Naive B cell (primary cell): ENCODE measurements around the gene ABCA5. TPM values are rescaled to one million over a fixed set of nuclear protein-coding genes. Genes with fewer than 3 reads are reported as not detected.
A peak's percentile ranks its signal among the peaks of the same experiment; 100 is the strongest.

Experiments
- ATAC-seq, 2 donors: fragments of 150-1000 bp; cut with Tn5 transposase; 2 replicates each; pipeline ENCODE4 v1.10.0; 2021; ENCODE audit warnings: low read depth in 2 of 2, mild to moderate bottlenecking in 2 of 2, moderate library complexity in 2 of 2
- DNase-seq: peaks from one replicate; pipeline ENCODE4 v3.0.0; 2022
- H3K27ac Mint-ChIP-seq, 6 donors: one replicate each; pipeline ENCODE4 v1.8.0; 2020 to 2022; ENCODE audit warnings: mild to moderate bottlenecking in 6 of 6, mixed read lengths in 6 of 6, moderate library complexity in 5 of 6, inconsistent platforms in 2 of 6
- H3K27me3 Mint-ChIP-seq, 3 donors: one replicate each; pipeline ENCODE4 v1.8.0; 2021 to 2022; ENCODE audit warnings: mixed read lengths in 3 of 3, mild to moderate bottlenecking in 1 of 3
- H3K36me3 Mint-ChIP-seq, 2 donors: one replicate each; pipeline ENCODE4 v1.8.0; 2020 to 2022; ENCODE audit warnings: mixed read lengths in 2 of 2, inconsistent platforms in 1 of 2, mild to moderate bottlenecking in 1 of 2
- H3K4me1 Mint-ChIP-seq, 3 donors: one replicate each; pipeline ENCODE4 v1.8.0; 2020 to 2022; ENCODE audit warnings: mixed read lengths in 3 of 3, inconsistent platforms in 1 of 3, mild to moderate bottlenecking in 1 of 3, moderate library complexity in 1 of 3
- H3K4me3 Mint-ChIP-seq, 8 donors: one replicate each; pipeline ENCODE4 v1.8.0; 2020 to 2022; ENCODE audit warnings: mild to moderate bottlenecking in 8 of 8, mixed read lengths in 8 of 8, moderate library complexity in 8 of 8, inconsistent platforms in 2 of 8
- H3K9me3 Mint-ChIP-seq, 7 donors: one replicate each; pipeline ENCODE4 v1.8.0; 2020 to 2022; ENCODE audit warnings: mixed read lengths in 7 of 7, mild to moderate bottlenecking in 5 of 7, inconsistent platforms in 2 of 7, moderate library complexity in 1 of 7
- polyA plus RNA-seq, 6 donors: library from polyadenylated mRNA; unstranded; fragments of 300-500 nt; fragmentation: Illumina TruSeq; gene quantifications; one replicate each; pipeline ENCODE4 v1.2.3, GENCODE V29; 2021; ENCODE audit warnings: low read depth in 6 of 6

The ABCA5 gene
- polyA plus RNA-seq = 1 to 10 TPM; 2.7 to 6.9 (median 4.6) TPM

DNA sequence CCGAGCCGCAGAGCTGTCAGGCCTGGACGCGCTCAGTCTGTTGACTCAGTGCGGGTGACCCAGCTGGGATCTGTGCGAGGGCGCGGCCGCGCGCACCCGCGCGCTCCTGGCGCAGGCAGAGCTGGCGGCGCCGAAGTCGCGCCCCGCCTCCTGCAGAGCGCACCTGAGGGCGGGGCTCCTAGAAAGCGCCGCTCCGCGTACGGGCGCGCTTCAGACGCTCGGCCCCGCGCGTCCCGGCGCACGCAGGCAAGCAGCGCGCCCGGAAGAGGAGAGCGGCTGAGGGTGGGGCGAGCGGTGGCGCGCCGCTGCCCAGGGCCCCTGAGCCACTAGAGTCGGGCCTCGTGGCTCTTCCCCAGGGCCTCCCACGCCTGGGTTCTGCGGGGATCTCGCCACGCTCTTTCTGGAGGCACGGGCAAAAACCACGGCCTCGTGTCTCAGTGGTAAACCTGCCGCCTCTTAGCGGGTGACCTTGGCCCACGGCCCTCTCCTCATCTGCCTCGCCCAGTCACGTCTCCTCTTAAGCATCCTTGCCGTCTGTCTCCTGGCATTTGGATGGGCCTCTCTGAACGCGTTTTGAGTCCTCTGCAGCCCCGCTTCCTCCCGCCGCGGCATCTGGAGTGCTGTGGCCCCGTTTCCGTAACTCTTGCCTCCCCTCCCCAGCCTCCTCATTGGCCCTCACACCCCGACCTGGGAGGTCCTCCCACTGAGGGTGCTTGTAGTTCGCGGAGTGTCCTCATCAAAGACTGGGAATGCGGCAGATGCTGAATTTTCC, at the start of gene ABCA5:
ABCA5 (minus strand) TSS at position 74 of the 772 bp plus-strand sequence. CDS start 12,718 bp downstream, outside the sequence.
- H3K36me3 Mint-ChIP-seq = no peaks in the 10 kb centered on the region
- peak within 1 kb of the TSS; percentile 97 to 99 (median 98) for H3K27ac Mint-ChIP-seq
- ATAC-seq (peak; percentile 90 to 92), DNase-seq (peak; percentile 89)
- peak within 1 kb of the TSS; percentile 94 to 99 (median 97) for H3K4me3 Mint-ChIP-seq
- H3K9me3 Mint-ChIP-seq = no peaks in the 10 kb centered on the region
- H3K27me3 Mint-ChIP-seq = peaks cover 0 to 14% (median 8%) of the 10 kb centered on the region in 3 donors
- peaks cover 16 to 26% (median 25%) of the 10 kb centered on the region in 3 donors for H3K4me1 Mint-ChIP-seq

DNA sequence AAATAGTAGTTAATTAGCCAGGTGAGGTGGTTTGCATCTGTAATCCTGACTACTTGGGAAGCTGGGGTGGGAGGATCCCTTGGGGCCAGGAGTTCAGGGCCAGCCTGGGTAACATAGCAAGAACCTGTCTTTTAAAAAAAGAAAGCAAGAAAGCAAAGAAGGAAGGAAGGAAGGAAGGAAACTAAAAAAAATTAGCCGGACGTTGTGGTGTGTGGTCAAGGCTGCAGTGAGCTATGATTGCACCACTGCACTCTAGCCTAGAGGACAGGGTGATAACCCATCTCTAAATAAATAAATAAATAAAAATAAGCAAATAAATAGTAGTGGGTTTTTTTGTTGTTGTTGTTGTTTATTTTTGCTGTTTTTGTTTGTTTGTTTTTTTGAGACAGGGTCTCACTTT, 48.3 kb upstream of the ABCA5 start:
- peaks cover 0 to 11% (median 11%) of the 10 kb centered on the region in 3 donors for H3K27me3 Mint-ChIP-seq
- peak; percentile 7 for DNase-seq
- H3K27ac Mint-ChIP-seq = peak overlapping the region in 2 of 6 donors; percentile 64 to 82
- peaks cover 11 to 26% (median 12%) of the 10 kb centered on the region in 3 donors for H3K4me1 Mint-ChIP-seq
- H3K9me3 Mint-ChIP-seq = peaks cover 0 to 3% (median 0%) of the 10 kb centered on the region in 7 donors
- peak in 1 of 2 donors; percentile 20 for ATAC-seq
- no peaks in the 10 kb centered on the region for H3K36me3 Mint-ChIP-seq
- peak overlapping the region in 7 of 8 donors; percentile 23 to 86 (median 73) for H3K4me3 Mint-ChIP-seq

GRCh38 chr17:69373069-69373468, 46.1 kb upstream of the ABCA5 start:
- no peak overlapping the region for H3K4me3 Mint-ChIP-seq
- peaks cover 11 to 26% (median 12%) of the 10 kb centered on the region in 3 donors for H3K4me1 Mint-ChIP-seq
- H3K27me3 Mint-ChIP-seq = peaks cover 19 to 24% (median 21%) of the 10 kb centered on the region in 3 donors
- H3K36me3 Mint-ChIP-seq = no peaks in the 10 kb centered on the region
- peaks cover 0 to 3% (median 0%) of the 10 kb centered on the region in 7 donors for H3K9me3 Mint-ChIP-seq
- DNase-seq (no peak), ATAC-seq (no peak)
- no peak overlapping the region for H3K27ac Mint-ChIP-seq

DNA sequence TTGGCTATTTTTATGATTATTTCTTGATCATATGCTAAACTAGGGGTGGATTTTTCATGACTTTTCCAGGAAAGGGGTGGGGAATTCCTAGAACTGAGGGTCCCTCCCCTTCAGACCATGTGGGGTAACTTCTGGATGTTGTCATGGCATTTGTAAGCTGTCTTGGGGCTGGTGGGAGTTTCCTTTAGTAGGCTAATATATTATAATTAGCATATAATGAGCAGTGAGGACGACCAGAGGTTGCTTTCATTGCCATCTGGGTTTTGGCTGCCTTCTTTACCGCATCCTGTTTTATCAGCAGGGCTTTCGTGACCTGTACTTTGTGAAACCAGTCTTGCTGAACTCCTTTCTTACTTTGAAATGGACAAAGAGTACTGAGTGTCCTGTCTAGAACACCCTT, 40.4 kb upstream of the ABCA5 start:
- peaks cover 30 to 41% (median 37%) of the 10 kb centered on the region in 3 donors for H3K27me3 Mint-ChIP-seq
- DNase-seq = no peak
- no peak overlapping the region for H3K4me3 Mint-ChIP-seq
- peak overlapping the region in 1 of 6 donors; percentile 54 for H3K27ac Mint-ChIP-seq
- ATAC-seq = no peak
- H3K9me3 Mint-ChIP-seq = no peaks in the 10 kb centered on the region
- H3K36me3 Mint-ChIP-seq = no peaks in the 10 kb centered on the region
- peaks cover 0 to 9% (median 3%) of the 10 kb centered on the region in 3 donors for H3K4me1 Mint-ChIP-seq

- no peaks in the 10 kb centered on the region for H3K36me3 Mint-ChIP-seq
- no peak overlapping the region for H3K4me3 Mint-ChIP-seq
- ATAC-seq (no peak), DNase-seq (no peak)
- H3K9me3 Mint-ChIP-seq = no peaks in the 10 kb centered on the region
- H3K4me1 Mint-ChIP-seq = peaks cover 0 to 11% (median 3%) of the 10 kb centered on the region in 3 donors
- H3K27ac Mint-ChIP-seq = no peak overlapping the region
- H3K27me3 Mint-ChIP-seq = peaks cover 14 to 34% (median 32%) of the 10 kb centered on the region in 3 donors
Observed at GRCh38 chr17:69363488-69364210, 36.7 kb upstream of the ABCA5 start.

- Mint-ChIP-seq H3K27ac (no peak overlapping the region), H3K36me3 (no peaks in the 10 kb centered on the region), H3K4me1 (peaks cover 0 to 8% (median 0%) of the 10 kb centered on the region in 3 donors), H3K4me3 (no peak overlapping the region), H3K9me3 (no peaks in the 10 kb centered on the region), H3K27me3 (peaks cover 5 to 16% (median 12%) of the 10 kb centered on the region in 3 donors)
- DNase-seq (no peak), ATAC-seq (no peak)
Observed at GRCh38 chr17:69361156-69361555, 34.2 kb upstream of the ABCA5 start.

DNA sequence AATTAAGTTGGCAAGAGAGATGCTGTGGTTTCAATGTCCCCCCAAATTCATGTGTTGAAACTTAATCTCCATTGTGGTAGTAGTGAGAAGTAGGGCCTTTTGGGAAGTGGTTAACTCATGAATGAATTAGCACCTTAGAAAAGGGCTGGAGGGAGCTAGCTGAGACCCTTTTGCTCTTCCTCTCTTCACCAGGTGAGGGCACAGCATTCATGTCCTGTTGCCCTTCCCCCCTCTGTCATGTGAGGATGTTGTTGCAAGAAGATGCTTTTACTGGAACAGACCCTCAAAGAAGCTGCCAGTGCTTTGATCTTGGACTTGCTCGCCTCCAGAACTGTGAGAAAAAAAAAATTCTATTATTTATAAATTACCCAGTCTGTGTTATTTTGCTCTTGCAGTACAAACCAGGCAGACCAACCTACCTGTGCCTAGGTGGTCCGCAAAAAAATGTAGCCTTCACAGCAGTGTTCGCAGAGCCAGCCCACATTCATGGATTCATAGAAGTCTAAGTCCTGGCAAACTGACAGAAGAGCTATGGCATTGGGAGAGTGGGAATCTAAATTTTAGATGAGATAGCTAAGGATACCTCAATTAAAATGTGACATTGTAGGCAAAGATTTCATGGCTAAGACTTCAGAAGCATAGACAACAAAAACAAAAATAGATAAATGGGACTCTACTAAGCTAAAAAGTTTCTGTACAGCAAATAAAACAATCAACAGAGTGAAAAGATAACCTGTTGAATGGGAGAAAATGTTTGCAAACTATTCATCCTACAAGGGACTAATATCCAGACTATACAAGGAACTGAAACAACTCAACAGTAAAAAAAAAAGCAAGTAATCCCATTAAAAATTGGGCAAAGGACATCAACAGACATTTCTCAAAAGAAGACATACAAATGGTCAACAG, 32.0 kb upstream of the ABCA5 start:
- H3K9me3 Mint-ChIP-seq = no peaks in the 10 kb centered on the region

DNA sequence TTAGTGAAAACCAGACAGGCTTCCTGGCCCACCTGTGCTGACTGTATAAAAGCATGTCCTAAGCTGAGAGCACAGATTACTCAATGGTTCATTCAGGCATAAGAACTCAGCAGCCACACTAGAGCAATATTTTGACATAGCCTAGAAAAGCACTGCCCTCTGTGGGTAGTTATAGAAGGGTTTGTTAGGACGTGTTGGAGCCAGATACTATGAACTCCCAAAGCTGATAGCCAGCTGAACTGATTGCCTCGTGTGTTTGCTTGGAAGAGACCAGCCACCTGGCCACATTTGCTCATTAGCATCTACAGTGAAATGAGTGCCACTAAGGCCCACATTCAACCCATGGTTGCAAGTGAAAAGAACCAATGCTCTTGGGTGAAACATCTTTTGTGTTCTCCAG, 30.8 kb upstream of the ABCA5 start:
- Mint-ChIP-seq H3K36me3 (no peaks in the 10 kb centered on the region), H3K4me3 (no peak overlapping the region), H3K9me3 (no peaks in the 10 kb centered on the region), H3K27ac (no peak overlapping the region), H3K27me3 (peaks cover 11 to 22% (median 17%) of the 10 kb centered on the region in 3 donors), H3K4me1 (peaks cover 0 to 8% (median 0%) of the 10 kb centered on the region in 3 donors)
- DNase-seq (no peak), ATAC-seq (no peak)

More for the DNA sequence above, 32.0 kb upstream of the ABCA5 start:
- DNase-seq = no peak
- Mint-ChIP-seq H3K27me3 (peaks cover 10 to 22% (median 17%) of the 10 kb centered on the region in 3 donors), H3K4me1 (peaks cover 0 to 8% (median 0%) of the 10 kb centered on the region in 3 donors), H3K27ac (peak overlapping the region in 1 of 6 donors; percentile 61), H3K4me3 (no peak overlapping the region), H3K36me3 (no peaks in the 10 kb centered on the region)
- ATAC-seq = peak in 1 of 2 donors; percentile 45

DNA sequence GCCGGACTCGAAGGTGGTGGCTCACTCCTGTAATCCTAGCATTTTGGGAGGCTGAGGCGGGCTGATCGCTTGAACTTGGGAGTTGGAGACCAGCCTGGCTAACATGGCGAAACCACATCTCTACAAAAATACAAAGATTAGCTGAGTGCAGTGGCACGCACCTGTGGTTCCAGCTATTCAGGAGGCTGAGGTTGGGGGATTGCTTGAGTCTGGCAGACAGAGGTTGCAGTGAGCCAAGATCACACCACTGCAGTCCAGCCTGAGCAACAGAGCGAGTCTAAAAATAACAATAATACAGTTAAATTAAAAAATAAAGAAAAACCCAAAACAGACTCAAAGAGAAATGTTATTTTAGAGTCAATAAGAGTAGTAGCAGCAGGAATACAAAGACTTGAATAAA, 29.7 kb upstream of the ABCA5 start:
- DNase-seq (no peak), ATAC-seq (no peak)
- no peaks in the 10 kb centered on the region for H3K36me3 Mint-ChIP-seq
- H3K27ac Mint-ChIP-seq = no peak overlapping the region
- H3K27me3 Mint-ChIP-seq = peaks cover 11 to 20% (median 15%) of the 10 kb centered on the region in 3 donors
- H3K4me1 Mint-ChIP-seq = peaks cover 0 to 8% (median 0%) of the 10 kb centered on the region in 3 donors
- no peak overlapping the region for H3K4me3 Mint-ChIP-seq
- no peaks in the 10 kb centered on the region for H3K9me3 Mint-ChIP-seq

DNA sequence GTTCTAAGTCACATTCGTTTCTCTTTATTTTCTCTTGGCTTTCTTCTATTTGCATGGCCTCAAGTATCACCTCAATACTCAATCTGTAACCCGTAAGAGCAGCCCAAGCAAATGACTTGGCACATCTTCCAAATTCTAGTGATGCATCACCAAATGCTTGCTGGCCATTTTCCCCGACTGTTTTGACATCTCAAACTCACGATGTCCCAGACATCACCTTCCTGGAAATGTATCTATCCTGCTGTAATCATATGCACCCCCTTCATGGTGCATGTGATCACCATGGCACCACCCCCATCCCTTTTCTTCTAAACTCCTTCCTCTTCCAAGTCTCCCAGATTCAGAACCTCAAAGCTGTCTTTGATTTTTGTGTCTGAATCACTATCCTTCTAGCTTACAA, 24.0 kb upstream of the ABCA5 start:
- peaks cover 0 to 8% of the 10 kb centered on the region in 2 donors for H3K36me3 Mint-ChIP-seq
- H3K9me3 Mint-ChIP-seq = peaks cover 0 to 6% (median 0%) of the 10 kb centered on the region in 7 donors
- no peak for ATAC-seq
- no peak for DNase-seq
- no peak overlapping the region for H3K4me3 Mint-ChIP-seq
- H3K27me3 Mint-ChIP-seq = peaks cover 19 to 40% (median 35%) of the 10 kb centered on the region in 3 donors
- H3K27ac Mint-ChIP-seq = no peak overlapping the region
- no peaks in the 10 kb centered on the region for H3K4me1 Mint-ChIP-seq

DNA sequence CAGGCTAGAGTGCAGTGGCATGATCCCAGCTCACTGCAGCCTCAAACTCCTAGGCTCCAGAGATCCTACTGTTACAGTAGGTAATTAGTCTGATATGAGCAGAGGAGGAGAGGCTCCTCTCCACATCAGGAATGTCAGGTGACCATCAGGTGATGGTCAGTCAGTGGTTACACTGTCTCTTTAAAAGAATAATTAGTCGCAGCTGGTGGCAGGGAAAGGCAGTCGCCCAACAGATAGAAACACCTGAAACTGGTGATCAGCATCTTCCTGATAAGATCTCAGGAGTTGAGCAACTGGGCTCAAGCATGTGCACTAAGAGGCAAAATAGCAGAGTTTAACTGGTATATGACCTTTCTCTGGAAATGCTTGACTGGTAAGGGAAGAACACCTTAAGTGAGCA, 21.5 kb upstream of the ABCA5 start:
- Mint-ChIP-seq H3K4me1 (no peaks in the 10 kb centered on the region), H3K4me3 (no peak overlapping the region), H3K27ac (no peak overlapping the region), H3K9me3 (peaks cover 0 to 6% (median 0%) of the 10 kb centered on the region in 7 donors), H3K36me3 (peaks cover 0 to 8% of the 10 kb centered on the region in 2 donors), H3K27me3 (peaks cover 18 to 31% (median 25%) of the 10 kb centered on the region in 3 donors)
- DNase-seq = no peak
- no peak for ATAC-seq

GRCh38 chr17:69346766-69347165, 19.8 kb upstream of the ABCA5 start:
- Mint-ChIP-seq H3K4me1 (no peaks in the 10 kb centered on the region), H3K36me3 (peaks cover 0 to 8% of the 10 kb centered on the region in 2 donors), H3K9me3 (peaks cover 0 to 6% (median 0%) of the 10 kb centered on the region in 7 donors), H3K4me3 (peak overlapping the region in 1 of 8 donors; percentile 70), H3K27ac (no peak overlapping the region), H3K27me3 (peaks cover 16 to 28% (median 25%) of the 10 kb centered on the region in 3 donors)
- ATAC-seq (no peak), DNase-seq (no peak)
